GM12874 (cell line): ENCODE results near the gene SGMS1.

ENCODE experiments used
- CTCF ChIP-seq: IDR thresholded peaks from 2 replicates; pipeline ENCODE4 v1.5.1; 2011; ENCODE audit warnings: low read depth, mild to moderate bottlenecking, control low read depth, low read length, moderate library complexity; ENCODE audit not compliant: insufficient read depth

Gene SGMS1

GRCh38 chr10:50520115-50520514 is 103.6 kb downstream of the SGMS1 start:
- TF ChIP-seq CTCF, result no peak

- TF ChIP-seq CTCF, result no peak
These were observed 106.1 kb downstream of the SGMS1 start for GRCh38 chr10:50517626-50518025.

GRCh38 chr10:50516171-50516570 is 107.6 kb downstream of the SGMS1 start:
- no peak for TF ChIP-seq CTCF

GRCh38 chr10:50515420-50515819 is 108.3 kb downstream of the SGMS1 start:
- TF ChIP-seq CTCF, result no peak

GRCh38 chr10:50514995-50515394 is 108.8 kb downstream of the SGMS1 start:
- no peak for TF ChIP-seq CTCF

- no peak for TF ChIP-seq CTCF
These were observed 109.8 kb downstream of the SGMS1 start for GRCh38 chr10:50513956-50514355.

GRCh38 chr10:50512743-50513416 is 110.9 kb downstream of the SGMS1 start:
- no peak for TF ChIP-seq CTCF
